Uterus (tissue), 4 donors: ENCODE data around the gene AKNA. TPM values are rescaled to one million over a fixed set of nuclear protein-coding genes. Genes with fewer than 3 reads are reported as not detected.

Source experiments
- DNase-seq, 2 donors: peaks; one replicate each; pipeline ENCODE4 v3.0.0-alpha.2; 2019 to 2020
- H3K27ac ChIP-seq, 2 donors: fragments of 200-600 bp; sonication (generic); 1 replicate in 1 of 2; 2 replicates in 1 of 2; pipeline ENCODE4 v1.5.1; 2016 to 2018
- H3K27me3 ChIP-seq, 2 donors: fragments of 200-600 bp; sonication (generic); one replicate each; pipeline ENCODE4 v1.5.1; 2018 to 2019; ENCODE audit warnings: control low read depth in 1 of 2
- H3K36me3 ChIP-seq, 2 donors: fragments of 200-600 bp; sonication (generic); one replicate each; pipeline ENCODE4 v1.5.1; 2019; ENCODE audit warnings: control low read depth in 1 of 2
- H3K4me1 ChIP-seq, 2 donors: fragments of 200-600 bp; sonication (generic); one replicate each; pipeline ENCODE4 v1.5.1; 2018 to 2019; ENCODE audit warnings: control low read depth in 1 of 2
- H3K4me3 ChIP-seq, 2 donors: fragments of 200-600 bp; sonication (generic); 1 replicate in 1 of 2; 2 replicates in 1 of 2; pipeline ENCODE4 v1.5.1; 2018 to 2019; ENCODE audit warnings: mild to moderate bottlenecking in 1 of 2
- H3K9me3 ChIP-seq, 2 donors: fragments of 200-600 bp; sonication (generic); one replicate each; pipeline ENCODE4 v1.5.1; 2019; ENCODE audit warnings: control low read depth in 1 of 2
- CTCF ChIP-seq, 4 experiments: fragments of 200-600 bp in 2 of 4; fragments of 450-650 bp in 2 of 4; sonication (generic) in 2 of 4; IDR thresholded peaks; one replicate each; pipeline ENCODE4 v1.5.1; 2016 to 2019; ENCODE audit warnings: antibody characterized with exemption in 4 of 4, mild to moderate bottlenecking in 2 of 4, moderate library complexity in 1 of 4
- POLR2A ChIP-seq, 2 donors: fragments of 450-650 bp; IDR thresholded peaks; one replicate each; pipeline ENCODE4 v1.6.1; 2016; ENCODE audit warnings: antibody characterized with exemption in 2 of 2, mild to moderate bottlenecking in 1 of 2, moderate library complexity in 1 of 2
- intact Hi-C: fragments of 100-400 bp; cut with DNase I; formaldehyde crosslinking; loops from one replicate; pipeline ENCODE4 v1.15.1; 2023; ENCODE audit warnings: low total_unique reads
- total RNA-seq, 4 donors: library from RNA; depleted of rRNA in 3 of 4; stranded (reverse); fragments of >200 nt in 3 of 4; gene quantifications; one replicate each; pipeline versions ENCODE4 v1.1.0 to v1.2.4, GENCODE V29; 2014 to 2023
- donor health status: DM: yes; HTN: yes; CAD: no.

AKNA gene
- total RNA-seq, 4 donors from 2014 or later, result 24.1 to 123 (median 34.3) TPM

- Histone ChIP-seq H3K27me3 (no peaks in the 10 kb centered on the region), H3K9me3 (no peaks in the 10 kb centered on the region), H3K27ac (no peak overlapping the region), H3K36me3 (no peaks in the 10 kb centered on the region), H3K4me1 (no peaks in the 10 kb centered on the region), H3K4me3 (no peak overlapping the region)
- intact Hi-C loops, result no loop called here
- TF ChIP-seq POLR2A (IDR thresholded peaks at IDR 0.05) (no peak), CTCF (IDR thresholded peaks at IDR 0.05) (no peak)
- DNase-seq, result peak in 1 of 2 donors; percentile 1
Measured at GRCh38 chr9:114313186-114313585, 74.6 kb downstream of the AKNA start.

DNA sequence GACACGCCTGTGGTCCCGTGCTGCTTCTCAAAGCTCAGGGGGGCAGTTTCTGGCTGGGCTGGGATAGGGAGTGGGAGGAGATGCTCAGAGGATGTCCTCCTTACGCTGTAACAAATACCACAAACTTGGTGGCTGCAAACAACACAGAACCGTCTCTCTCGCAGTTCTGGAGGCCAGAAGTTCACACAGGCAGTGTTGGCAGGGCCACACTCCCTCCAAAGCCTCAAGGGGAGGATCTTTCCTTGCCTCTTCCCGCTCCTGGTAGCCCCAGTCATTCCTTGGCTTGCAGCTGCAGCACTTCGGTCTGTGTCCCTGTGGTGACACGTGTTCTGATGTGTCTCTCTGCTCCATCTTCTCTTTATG lies 75.3 kb downstream of the AKNA start:
- Histone ChIP-seq H3K36me3 (no peaks in the 10 kb centered on the region), H3K4me3 (no peak overlapping the region), H3K27ac (no peak overlapping the region), H3K9me3 (no peaks in the 10 kb centered on the region), H3K27me3 (no peaks in the 10 kb centered on the region), H3K4me1 (no peaks in the 10 kb centered on the region)
- intact Hi-C loops, result no loop called here
- TF ChIP-seq POLR2A (IDR thresholded peaks at IDR 0.05), result no peak
- no peak for TF ChIP-seq CTCF (IDR thresholded peaks at IDR 0.05)
- DNase-seq, result peak in 1 of 2 donors; percentile 5

DNA sequence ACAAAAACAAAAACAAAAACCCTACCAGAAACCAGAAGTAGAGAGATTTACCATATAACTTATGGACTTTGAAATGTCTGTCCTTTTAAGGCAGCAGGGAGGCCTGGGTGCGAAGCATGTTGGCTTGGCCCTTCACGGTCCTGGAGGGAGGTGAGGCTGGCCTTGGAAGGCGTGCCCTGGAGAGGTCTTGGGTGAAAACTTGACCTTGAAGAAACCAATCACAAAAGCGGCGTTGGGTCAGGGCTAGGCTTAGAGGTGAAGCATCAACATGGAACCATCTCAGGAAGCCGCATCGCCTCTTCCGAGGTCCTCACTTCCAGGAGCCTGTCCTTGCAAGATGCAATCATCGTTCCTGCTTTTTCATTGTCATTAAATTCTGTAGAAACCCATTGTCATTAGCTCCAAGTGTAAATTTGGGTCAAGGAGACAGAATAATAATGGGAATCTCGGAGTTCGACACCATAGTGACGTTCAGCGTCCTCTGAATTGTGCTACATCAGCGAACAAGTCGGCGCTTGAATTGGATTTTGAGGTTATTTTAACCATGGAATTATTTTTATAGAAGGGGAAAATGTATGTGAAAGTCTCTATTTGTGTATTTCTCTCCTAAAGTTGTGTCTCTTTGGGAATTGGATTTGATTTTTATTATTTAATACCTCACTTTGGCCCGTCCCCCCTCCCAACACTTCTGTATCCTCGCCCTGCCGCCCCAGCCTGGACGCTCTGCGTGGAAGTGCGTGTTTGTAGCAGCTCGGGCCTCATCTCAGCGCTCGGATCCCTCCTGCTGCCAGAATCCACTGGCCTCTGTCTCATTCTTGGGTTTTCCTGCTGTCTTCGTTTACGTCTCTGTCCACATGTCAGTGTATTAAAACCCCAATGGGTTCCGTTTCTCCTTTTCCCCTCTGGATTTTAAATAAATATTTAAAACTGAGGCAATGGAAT lies 75.9 kb downstream of the AKNA start:
- H3K36me3 ChIP-seq, result no peaks in the 10 kb centered on the region
- intact Hi-C loops, result no loop called here
- H3K27me3 ChIP-seq, result no peaks in the 10 kb centered on the region
- H3K27ac ChIP-seq, result no peak overlapping the region
- DNase-seq, result peak in 1 of 2 donors; percentile 6
- H3K4me3 ChIP-seq, result no peak overlapping the region
- TF ChIP-seq CTCF (IDR thresholded peaks at IDR 0.05) (no peak), POLR2A (IDR thresholded peaks at IDR 0.05) (no peak)
- H3K4me1 ChIP-seq, result no peaks in the 10 kb centered on the region
- no peaks in the 10 kb centered on the region for H3K9me3 ChIP-seq

- no peaks in the 10 kb centered on the region for H3K9me3 ChIP-seq
- peak in 1 of 2 donors; percentile 5 for DNase-seq
- no peak overlapping the region for H3K4me3 ChIP-seq
- TF ChIP-seq POLR2A (IDR thresholded peaks at IDR 0.05) (no peak), CTCF (IDR thresholded peaks at IDR 0.05) (no peak)
- H3K27me3 ChIP-seq, result no peaks in the 10 kb centered on the region
- no peaks in the 10 kb centered on the region for H3K4me1 ChIP-seq
- H3K27ac ChIP-seq, result no peak overlapping the region
- no peaks in the 10 kb centered on the region for H3K36me3 ChIP-seq
- intact Hi-C loops, result no loop called here
Measured at GRCh38 chr9:114310471-114311450, 77.0 kb downstream of the AKNA start.
